AG04449 (cell line): Measurements from ENCODE around the gene ALDH16A1.

Source experiments
- CTCF ChIA-PET: fragments of 350-600 bp; formaldehyde crosslinking; extraction: SDS; loops from one replicate; lab custom pipeline; 2021; ENCODE audit warnings: antibody characterized with exemption; lab: Yijun Ruan, JAX
- POLR2A ChIA-PET: fragments of 400-600, 350-600 bp; formaldehyde crosslinking; extraction: SDS; loops from one replicate; lab custom pipeline; 2020; ENCODE audit warnings: antibody characterized with exemption, inconsistent platforms; lab: Yijun Ruan, JAX
- DNase-seq: peaks from one replicate; pipeline ENCODE4 v3.0.0-alpha.2; 2010; ENCODE audit warnings: low read depth, low spot score
- H3K4me3 ChIP-seq: 2 replicates; pipeline ENCODE4 v1.5.1; 2011; ENCODE audit warnings: low read depth, mild to moderate bottlenecking, control low read depth, low read length
- CTCF ChIP-seq: IDR thresholded peaks from one replicate; pipeline ENCODE4 v1.5.1; 2011; ENCODE audit warnings: mild to moderate bottlenecking, moderate library complexity, low read length, control low read depth, inconsistent platforms; ENCODE audit not compliant: insufficient read depth; ENCODE audit errors: missing control alignments

ALDH16A1 gene

GRCh38 chr19:49422407-49423070 lies 30.5 kb upstream of the ALDH16A1 start:
- DNase-seq: no peak
- peak; percentile 34 for TF ChIP-seq CTCF
- no peak overlapping the region for H3K4me3 ChIP-seq
- POLR2A ChIA-PET: no interaction called here
- CTCF ChIA-PET: no interaction called here

GRCh38 chr19:49423071-49423984 lies 29.7 kb upstream of the ALDH16A1 start, which contains the start of gene PTH2:
Gene PTH2, minus strand, starts transcription at chr19:49423441. Its CDS starts 102 bp downstream, at chr19:49423339.
- POLR2A ChIA-PET: no interaction called here
- CTCF ChIA-PET: interaction anchor here (1.1 to 1.5 kb wide), 2 partner anchors 20 to 32 kb away, joined by 3 read pairs; no protein-coding TSS in a partner anchor
- no peak for TF ChIP-seq CTCF

GRCh38 chr19:49423985-49424303 lies 29.1 kb upstream of the ALDH16A1 start:
- no peak overlapping the region for H3K4me3 ChIP-seq
- POLR2A ChIA-PET: no interaction called here
- no peak for TF ChIP-seq CTCF
- CTCF ChIA-PET: interaction anchor here (1.1 to 1.5 kb wide), 2 partner anchors 19 to 32 kb away, joined by 3 read pairs; no protein-coding TSS in a partner anchor
- DNase-seq: no peak

More at GRCh38 chr19:49423071-49423984, 29.7 kb upstream of the ALDH16A1 start, which contains the start of gene PTH2:
- DNase-seq: no peak
- H3K4me3 ChIP-seq: no peak within 1 kb of the TSS

- H3K4me3 ChIP-seq: no peak within 1 kb of the TSS
- DNase-seq: no peak
- ChIA-PET CTCF (interaction anchor here (0.9 to 2.4 kb wide), 3 partner anchors 9 to 33 kb away, joined by 3 to 10 read pairs (median 4); no protein-coding TSS in a partner anchor), POLR2A (no interaction called here)
- TF ChIP-seq CTCF: no peak
These were observed 27.8 kb upstream of the ALDH16A1 start, which contains the start of gene GFY for GRCh38 chr19:49425178-49425577. Gene GFY, plus strand, starts transcription at chr19:49425388. Its CDS starts 1,043 bp downstream, at chr19:49426431.

GRCh38 chr19:49425922-49426592 lies 27.0 kb upstream of the ALDH16A1 start:
- no peak for DNase-seq
- no peak overlapping the region for H3K4me3 ChIP-seq
- no peak for TF ChIP-seq CTCF
- ChIA-PET CTCF (interaction anchor here (0.9 to 2.4 kb wide), 3 partner anchors 10 to 160 kb away, joined by 3 to 10 read pairs (median 4); no protein-coding TSS in a partner anchor), POLR2A (no interaction called here)
